K562 (cell line): ENCODE data around the gene TMEM154. TPM values are rescaled to one million over a fixed set of nuclear protein-coding genes. Genes with fewer than 3 reads are reported as not detected.

Source experiments
- ATAC-seq: fragments of 200-7000 bp; cut with Tn5 transposase; 3 replicates; pipeline ENCODE4 v1.9.1; 2020; ENCODE audit warnings: moderate library complexity
- BruUV-seq: library from RNA; stranded (reverse); fragments of 400-500 nt; replicated peaks from 2 replicates; lab custom pipeline; 2021; lab: Mats Ljungman, UMichigan
- CTCF ChIA-PET: fragments of 300-600 bp; formaldehyde crosslinking; extraction: SDS; loops from one replicate; lab custom pipeline; 2021; ENCODE audit warnings: low intra/inter-chr PET ratio; lab: Yijun Ruan, JAX
- POLR2A ChIA-PET: fragments of 300-600, 350-650 bp; sonication (Branson Sonifier 250); formaldehyde crosslinking; extraction: SDS; loops from one replicate; lab custom pipeline; 2021; ENCODE audit warnings: antibody characterized with exemption, inconsistent platforms; lab: Yijun Ruan, JAX
- DNase-seq, 4 experiments: peaks; one replicate each; pipeline versions ENCODE4 v3.0.0 to v3.0.0-alpha.2; 2011 to 2018; ENCODE audit warnings: low spot score in 3 of 4, mixed read lengths in 3 of 4; ENCODE audit errors: extremely low read depth in 1 of 4
- FAIRE-seq: peaks from 2 replicates; lab custom pipeline; 2011; peaks lifted over from hg19 to GRCh38; lab: Jason Lieb, UNC
- H2AFZ ChIP-seq: 2 replicates; pipeline ENCODE4 v1.6.0; 2011; ENCODE audit warnings: low read depth, low read length, control low read depth, inconsistent platforms
- H3K27ac ChIP-seq: fragments of 200-600 bp; 3 replicates; pipeline ENCODE4 v1.8.0; 2011; ENCODE audit warnings: low read depth, mild to moderate bottlenecking, control low read depth, inconsistent platforms, low read length, moderate library complexity, mixed read lengths; ENCODE audit errors: extremely low read depth
- H3K27me3 ChIP-seq, 2 experiments: fragments of 300-600 bp in 1 of 2; 2 replicates in 1 of 2; 3 replicates in 1 of 2; pipeline versions ENCODE4 v1.6.0 to v1.8.0; 2011; ENCODE audit warnings: inconsistent platforms in 2 of 2, low read length in 2 of 2, mild to moderate bottlenecking in 1 of 2, mixed read lengths in 1 of 2, moderate library complexity in 1 of 2; ENCODE audit not compliant: control insufficient read depth in 2 of 2, insufficient read depth in 2 of 2
- H3K36me3 ChIP-seq: fragments of 300-600 bp; 3 replicates; pipeline ENCODE4 v1.8.0; 2011; ENCODE audit warnings: mild to moderate bottlenecking, low read length, inconsistent platforms; ENCODE audit not compliant: control insufficient read depth, insufficient read depth
- H3K4me1 ChIP-seq, 2 experiments: fragments of 200-600 bp in 1 of 2; replicated peaks in 1 of 2; 2 replicates in 1 of 2; 3 replicates in 1 of 2; pipeline versions ENCODE4 v1.5.1 to v1.8.0; 2011; ENCODE audit warnings: inconsistent platforms in 2 of 2, low read length in 2 of 2, mild to moderate bottlenecking in 1 of 2, mixed read lengths in 1 of 2, moderate library complexity in 1 of 2; ENCODE audit not compliant: control insufficient read depth in 2 of 2, insufficient read depth in 2 of 2
- H3K4me2 ChIP-seq: 2 replicates; pipeline ENCODE4 v1.6.1; 2011; ENCODE audit warnings: low read length, control low read depth, inconsistent platforms, mixed read lengths; ENCODE audit not compliant: insufficient read depth
- H3K4me3 ChIP-seq: fragments of 200-600 bp; sonication (generic), shearing (Covaris generic); 2 replicates; pipeline ENCODE4 v1.5.1; 2016; ENCODE audit warnings: control low read depth, inconsistent platforms
- H3K79me2 ChIP-seq: fragments of 200-600 bp; 3 replicates; pipeline ENCODE4 v1.8.0; 2011; ENCODE audit warnings: low read length, inconsistent platforms; ENCODE audit not compliant: control insufficient read depth, insufficient read depth
- H3K9ac ChIP-seq, 2 experiments: 2 replicates each; pipeline versions ENCODE4 v1.6.0 to v1.6.1; 2011; ENCODE audit warnings: low read depth in 2 of 2, low read length in 2 of 2, control low read depth in 1 of 2, inconsistent platforms in 1 of 2, mild to moderate bottlenecking in 1 of 2, mixed read lengths in 1 of 2; ENCODE audit not compliant: insufficient read depth in 1 of 2
- H3K9me1 ChIP-seq: one replicate; pipeline ENCODE4 v1.6.0; 2011; ENCODE audit warnings: inconsistent platforms, mild to moderate bottlenecking, low read length, moderate library complexity; ENCODE audit not compliant: control insufficient read depth, insufficient read depth
- H3K9me3 ChIP-seq: replicated peaks from 2 replicates; pipeline ENCODE4 v1.5.1; 2011; ENCODE audit warnings: low read depth, low read length, inconsistent platforms; ENCODE audit not compliant: control insufficient read depth, insufficient read depth
- H4K20me1 ChIP-seq: replicated peaks from 2 replicates; pipeline ENCODE4 v1.6.1; 2011; ENCODE audit warnings: low read length, inconsistent platforms, mixed read lengths; ENCODE audit not compliant: control insufficient read depth, insufficient read depth
- CBFA2T2 ChIP-seq: fragments of 450-650 bp; conservative IDR thresholded peaks from 2 replicates; pipeline ENCODE4 v1.6.1; 2017; ENCODE audit warnings: mild to moderate bottlenecking
- CC2D1A ChIP-seq: fragments of 450-650 bp; IDR thresholded peaks from 2 replicates; pipeline ENCODE4 v1.6.1; 2017; ENCODE audit warnings: mild to moderate bottlenecking
- CHD4 ChIP-seq: fragments of 200-600 bp; sonication (generic); IDR thresholded peaks from 3 replicates; pipeline ENCODE4 v1.6.1; 2012; ENCODE audit warnings: low read depth, mild to moderate bottlenecking, mixed read lengths, low read length, inconsistent platforms; ENCODE audit not compliant: insufficient read depth, insufficient replicate concordance, poor library complexity, severe bottlenecking
- CTBP1 ChIP-seq: fragments of 450-650 bp; IDR thresholded peaks from 2 replicates; pipeline ENCODE4 v1.6.1; 2016; ENCODE audit warnings: borderline replicate concordance
- KLF6 ChIP-seq: fragments of 250-450 bp; sonication (Bioruptor Pico); IDR thresholded peaks from 2 replicates; pipeline ENCODE4 v1.4.0; 2020; ENCODE audit warnings: mild to moderate bottlenecking, moderate library complexity, borderline replicate concordance
- MAFF ChIP-seq: IDR thresholded peaks from 2 replicates; pipeline ENCODE4 v1.6.1; 2012; ENCODE audit warnings: low read length, improper control_type of control experiment
- MAFK ChIP-seq: IDR thresholded peaks from 2 replicates; pipeline ENCODE4 v1.6.1; 2011; ENCODE audit warnings: low read length, improper control_type of control experiment
- MEIS2 ChIP-seq: fragments of 450-650 bp; IDR thresholded peaks from 2 replicates; pipeline ENCODE4 v1.6.1; 2014; ENCODE audit warnings: mild to moderate bottlenecking; ENCODE audit not compliant: partially characterized antibody
- POLR2H ChIP-seq: IDR thresholded peaks from 2 replicates; pipeline ENCODE4 v1.6.1; 2016; ENCODE audit warnings: missing genetic modification characterization, low read depth, mild to moderate bottlenecking, control low read depth, missing compliant biosample characterization, moderate library complexity
- RCOR1 ChIP-seq, 2 experiments: IDR thresholded peaks; 2 replicates each; pipeline ENCODE4 v1.6.1; 2012; ENCODE audit warnings: low read depth in 2 of 2, low read length in 2 of 2, borderline replicate concordance in 1 of 2, improper control_type of control experiment in 1 of 2
- SREBF2 ChIP-seq: sonication (generic); formaldehyde crosslinking; IDR thresholded peaks from 2 replicates; pipeline ENCODE4 v1.4.0; 2020; ENCODE audit warnings: mild to moderate bottlenecking, missing genetic modification reagents
- TAL1 ChIP-seq: fragments of 450-650 bp; IDR thresholded peaks from 2 replicates; pipeline ENCODE4 v1.6.1; 2016; ENCODE audit warnings: mild to moderate bottlenecking
- ZNF583 ChIP-seq: fragments of 250-450 bp; sonication (Bioruptor Pico); IDR thresholded peaks from 2 replicates; pipeline ENCODE4 v1.4.0; 2020
- WGBS: fragments of 100-300 bp; shearing (Covaris generic); methylation state at CpG from one replicate; pipeline ENCODE4 v1.1.6; 2016; ENCODE audit warnings: low coverage, mixed read lengths; ENCODE audit not compliant: insufficient coverage; ENCODE audit errors: missing lambda C conversion rate; 5-methylcytosine and 5-hydroxymethylcytosine counted together
- in situ Hi-C: fragments of 300-500 bp; cut with MboI; formaldehyde crosslinking; loops from 4 replicates; pipeline ENCODE4 v1.15.0; 2018; ENCODE audit warnings: inconsistent platforms, mixed read lengths
- intact Hi-C: fragments of 100-400 bp; cut with micrococcal nuclease; formaldehyde crosslinking; loops from 2 replicates; pipeline ENCODE4 v1.14.2; 2022
- polyA plus RNA-seq, 8 experiments: library from polyadenylated mRNA; depleted of rRNA in 4 of 8; stranded (reverse) in 5 of 8; unstranded in 3 of 8; fragments of >200 nt; fragmentation: Nextera tagmentation in 2 of 8; fragmentation: Illumina TruSeq in 1 of 8; extraction: Ambion mirVana in 2 of 8; extraction: Trizol in 1 of 8; gene quantifications; 2 replicates each; pipeline versions ENCODE4 v1.2.1 to v1.2.3, GENCODE V29; 2011 to 2014; ENCODE audit warnings: inconsistent platforms in 1 of 8, missing spikeins in 1 of 8
- total RNA-seq, 7 experiments: library from RNA; depleted of rRNA in 6 of 7; stranded (reverse); fragments of >200 nt in 6 of 7; fragmentation: Illumina TruSeq in 2 of 7; extraction: Trizol in 2 of 7; gene quantifications; 2 replicates each; pipeline versions ENCODE4 v1.2.1 to v1.2.3, GENCODE V29; 2011 to 2021; ENCODE audit warnings: low replicate concordance in 1 of 7
- TF ChIP-seq, protein P1 (sequence below): fragments of 450-650 bp; IDR thresholded peaks from 2 replicates; pipeline ENCODE4 v1.6.1; 2016
- TF ChIP-seq, protein P2 (sequence below): conservative IDR thresholded peaks from 2 replicates; pipeline ENCODE4 v1.6.1; 2011; ENCODE audit warnings: low read depth, mild to moderate bottlenecking, low read length; ENCODE audit not compliant: control insufficient read depth
- TF ChIP-seq, protein P3 (sequence below), 2 experiments: IDR thresholded peaks; 2 replicates each; pipeline ENCODE4 v1.6.1; 2012; ENCODE audit warnings: improper control_type of control experiment in 2 of 2, low read depth in 2 of 2, low read length in 2 of 2, borderline replicate concordance in 1 of 2
- TF ChIP-seq, protein P4 (sequence below): fragments of 450-650 bp; IDR thresholded peaks from one replicate; pipeline ENCODE4 v1.6.1; 2018; ENCODE audit warnings: mild to moderate bottlenecking, moderate library complexity; ENCODE audit not compliant: partially characterized antibody

Gene TMEM154
- total and polyA plus RNA-seq, 9 of the 15 experiments (the other 6 are each of a cell fraction or from before 2014, with no cell fraction given), result 0.13 to 1.8 (median 0.58) TPM

DNA sequence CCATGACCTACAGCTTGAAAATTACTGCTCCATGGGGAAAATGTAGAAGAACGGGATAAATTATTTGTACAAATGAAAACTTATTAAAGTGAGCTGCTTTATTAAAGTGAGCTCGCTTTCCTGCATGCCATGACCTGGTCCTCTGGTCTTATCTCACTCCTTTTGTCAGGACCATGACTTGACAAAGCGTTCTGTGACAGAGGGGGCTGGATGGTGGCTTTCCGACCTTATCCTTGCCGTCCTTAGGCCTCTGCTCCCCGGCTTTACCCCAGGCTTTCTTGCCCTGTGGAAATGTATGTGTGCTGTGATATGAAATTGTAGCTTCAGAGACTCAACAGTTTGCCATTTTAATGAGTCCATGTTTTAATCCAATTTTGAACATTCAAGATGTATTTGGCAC, 99.9 kb downstream of the TMEM154 start:
- Histone ChIP-seq H3K36me3 (no peaks in the 10 kb centered on the region), H3K27me3 (peaks cover 0 to 3% of the 10 kb centered on the region in 2 experiments; a peak in 3 of 5 replicates), H3K9ac (no peak overlapping the region), H3K4me3 (no peak overlapping the region), H3K4me1 (peaks cover 0 to 10% of the 10 kb centered on the region in 2 experiments; a peak in 2 of 5 replicates), H3K27ac (no peak overlapping the region), H2AFZ (peak overlapping the region; percentile 12; the same call in 1 of the 2 replicates), H3K79me2 (no peaks in the 10 kb centered on the region), H3K9me3 (no peaks in the 10 kb centered on the region), H3K9me1 (no peaks in the 10 kb centered on the region), H4K20me1 (no peaks in the 10 kb centered on the region), H3K4me2 (peak overlapping the region; percentile 20; the same call in 1 of the 2 replicates)
- 2% methylated on average over 6 of the region's 6 CpGs for WGBS
- ATAC-seq (peak; percentile 91), FAIRE-seq (peak; percentile 19), DNase-seq (peak in 3 of 4 experiments; percentile 24 to 71 (median 58))
- ChIA-PET POLR2A (interaction anchor here (1.4 kb wide), 1 partner anchor 9 kb away, joined by 3 read pairs; no protein-coding TSS in a partner anchor), CTCF (no interaction called here)
- intact Hi-C loops, result loop anchor here (5.0 kb wide), 1 partner anchor 78 kb away; no protein-coding TSS in a partner anchor
- in situ Hi-C loops, result no loop called here
- no TSS peak for BruUV-seq
- TF ChIP-seq MAFK (peak; percentile 47; the same call in 1 of the 2 replicates), TAL1 (peak; percentile 31; the same call in 1 of the 2 replicates), POLR2H (tag) (no peak), CBFA2T2 (0 out of 2 replicates have a peak, but pooled peaks have one; percentile 8), CTBP1 (peak; percentile 12; the same call in 1 of the 2 replicates), MEIS2 (peak; percentile 71), ZNF583 (CRISPR knock-in tag) (no peak), RCOR1 (IDR thresholded peaks at IDR 0.05; ENCODE audit: borderline replicate concordance in 1 of 2, low read depth in 2 of 2, low read length in 2 of 2) (peak in 1 of 2 experiments; percentile 49; a peak in 1 of 4 replicates), MAFF (peak; percentile 52; the same call in 1 of the 2 replicates), SREBF2 (CRISPR knock-in tag) (no peak), KLF6 (CRISPR knock-in tag) (no peak), CC2D1A (no peak), CHD4 (no peak)
- TF ChIP-seq, protein P1, sequence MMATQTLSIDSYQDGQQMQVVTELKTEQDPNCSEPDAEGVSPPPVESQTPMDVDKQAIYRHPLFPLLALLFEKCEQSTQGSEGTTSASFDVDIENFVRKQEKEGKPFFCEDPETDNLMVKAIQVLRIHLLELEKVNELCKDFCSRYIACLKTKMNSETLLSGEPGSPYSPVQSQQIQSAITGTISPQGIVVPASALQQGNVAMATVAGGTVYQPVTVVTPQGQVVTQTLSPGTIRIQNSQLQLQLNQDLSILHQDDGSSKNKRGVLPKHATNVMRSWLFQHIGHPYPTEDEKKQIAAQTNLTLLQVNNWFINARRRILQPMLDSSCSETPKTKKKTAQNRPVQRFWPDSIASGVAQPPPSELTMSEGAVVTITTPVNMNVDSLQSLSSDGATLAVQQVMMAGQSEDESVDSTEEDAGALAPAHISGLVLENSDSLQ, result 0 out of 2 replicates have a peak, but pooled peaks have one; percentile 19
- TF ChIP-seq, protein P2, sequence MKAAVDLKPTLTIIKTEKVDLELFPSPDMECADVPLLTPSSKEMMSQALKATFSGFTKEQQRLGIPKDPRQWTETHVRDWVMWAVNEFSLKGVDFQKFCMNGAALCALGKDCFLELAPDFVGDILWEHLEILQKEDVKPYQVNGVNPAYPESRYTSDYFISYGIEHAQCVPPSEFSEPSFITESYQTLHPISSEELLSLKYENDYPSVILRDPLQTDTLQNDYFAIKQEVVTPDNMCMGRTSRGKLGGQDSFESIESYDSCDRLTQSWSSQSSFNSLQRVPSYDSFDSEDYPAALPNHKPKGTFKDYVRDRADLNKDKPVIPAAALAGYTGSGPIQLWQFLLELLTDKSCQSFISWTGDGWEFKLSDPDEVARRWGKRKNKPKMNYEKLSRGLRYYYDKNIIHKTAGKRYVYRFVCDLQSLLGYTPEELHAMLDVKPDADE, result no peak
- TF ChIP-seq, protein P3, sequence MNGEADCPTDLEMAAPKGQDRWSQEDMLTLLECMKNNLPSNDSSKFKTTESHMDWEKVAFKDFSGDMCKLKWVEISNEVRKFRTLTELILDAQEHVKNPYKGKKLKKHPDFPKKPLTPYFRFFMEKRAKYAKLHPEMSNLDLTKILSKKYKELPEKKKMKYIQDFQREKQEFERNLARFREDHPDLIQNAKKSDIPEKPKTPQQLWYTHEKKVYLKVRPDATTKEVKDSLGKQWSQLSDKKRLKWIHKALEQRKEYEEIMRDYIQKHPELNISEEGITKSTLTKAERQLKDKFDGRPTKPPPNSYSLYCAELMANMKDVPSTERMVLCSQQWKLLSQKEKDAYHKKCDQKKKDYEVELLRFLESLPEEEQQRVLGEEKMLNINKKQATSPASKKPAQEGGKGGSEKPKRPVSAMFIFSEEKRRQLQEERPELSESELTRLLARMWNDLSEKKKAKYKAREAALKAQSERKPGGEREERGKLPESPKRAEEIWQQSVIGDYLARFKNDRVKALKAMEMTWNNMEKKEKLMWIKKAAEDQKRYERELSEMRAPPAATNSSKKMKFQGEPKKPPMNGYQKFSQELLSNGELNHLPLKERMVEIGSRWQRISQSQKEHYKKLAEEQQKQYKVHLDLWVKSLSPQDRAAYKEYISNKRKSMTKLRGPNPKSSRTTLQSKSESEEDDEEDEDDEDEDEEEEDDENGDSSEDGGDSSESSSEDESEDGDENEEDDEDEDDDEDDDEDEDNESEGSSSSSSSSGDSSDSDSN (IDR thresholded peaks at IDR 0.05; ENCODE audit: borderline replicate concordance in 1 of 2, low read depth in 2 of 2, low read length in 2 of 2), result peak; percentile 76 to 90; a peak in 2 of 4 replicates
- TF ChIP-seq, protein P4, sequence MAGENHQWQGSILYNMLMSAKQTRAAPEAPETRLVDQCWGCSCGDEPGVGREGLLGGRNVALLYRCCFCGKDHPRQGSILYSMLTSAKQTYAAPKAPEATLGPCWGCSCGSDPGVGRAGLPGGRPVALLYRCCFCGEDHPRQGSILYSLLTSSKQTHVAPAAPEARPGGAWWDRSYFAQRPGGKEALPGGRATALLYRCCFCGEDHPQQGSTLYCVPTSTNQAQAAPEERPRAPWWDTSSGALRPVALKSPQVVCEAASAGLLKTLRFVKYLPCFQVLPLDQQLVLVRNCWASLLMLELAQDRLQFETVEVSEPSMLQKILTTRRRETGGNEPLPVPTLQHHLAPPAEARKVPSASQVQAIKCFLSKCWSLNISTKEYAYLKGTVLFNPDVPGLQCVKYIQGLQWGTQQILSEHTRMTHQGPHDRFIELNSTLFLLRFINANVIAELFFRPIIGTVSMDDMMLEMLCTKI, result no peak
